HG02852 (cell line): Measurements from ENCODE around the gene KCNH3.
"Not testable (repeated sequence)": the region's sequence is repeated elsewhere in the genome, so short reads cannot be mapped to it uniquely, and the experiment has no call there.

ENCODE experiments used
- ATAC-seq: cut with Tn5 transposase; IDR thresholded peaks from one replicate; pipeline ENCODE4 v1.9.1; 2021; ENCODE audit warnings: mild to moderate bottlenecking, moderate library complexity; ENCODE audit not compliant: unreplicated experiment

The KCNH3 gene

GRCh38 chr12:49583366-49584094, 44.7 kb downstream of the KCNH3 start:
- ATAC-seq: no peak

- no peak for ATAC-seq
These were observed 45.8 kb downstream of the KCNH3 start for GRCh38 chr12:49584591-49584990.

GRCh38 chr12:49585477-49586459, 46.9 kb downstream of the KCNH3 start:
- ATAC-seq: no peak

GRCh38 chr12:49587174-49587908, 48.5 kb downstream of the KCNH3 start:
- ATAC-seq: no peak

- no peak for ATAC-seq
These were observed 49.5 kb downstream of the KCNH3 start for GRCh38 chr12:49588281-49588680.

GRCh38 chr12:49588721-49589516, 50.1 kb downstream of the KCNH3 start:
- ATAC-seq: no peak

GRCh38 chr12:49598527-49598926, 59.7 kb downstream of the KCNH3 start:
- no peak for ATAC-seq

GRCh38 chr12:49599961-49600360, 61.1 kb downstream of the KCNH3 start:
- no peak for ATAC-seq

GRCh38 chr12:49603721-49604120, 64.9 kb downstream of the KCNH3 start:
- ATAC-seq: no peak

- no peak for ATAC-seq
These were observed 66.0 kb downstream of the KCNH3 start for GRCh38 chr12:49604856-49605255.

- not testable (repeated sequence) for ATAC-seq
These were observed 66.7 kb downstream of the KCNH3 start, which contains the start of gene FAM186B for GRCh38 chr12:49605539-49605938. Gene FAM186B (minus strand): TSS chr12:49605639. CDS start chr12:49605477, 162 bp downstream.
